GM23248 (cell line): Measurements from ENCODE around the gene C2orf66.

Experiments used
- EZH2 ChIP-seq: fragments of 200-600 bp; sonication (generic); IDR thresholded peaks from 2 replicates; pipeline ENCODE4 v1.6.1; 2018; ENCODE audit warnings: antibody characterized with exemption, mild to moderate bottlenecking; ENCODE audit not compliant: insufficient read depth, poor library complexity, severe bottlenecking
- EZH2phosphoT487 ChIP-seq: fragments of 200-600 bp; sonication (generic); IDR thresholded peaks from 2 replicates; pipeline ENCODE4 v1.6.1; 2018; ENCODE audit warnings: antibody characterized with exemption, moderate library complexity, mild to moderate bottlenecking, low read depth; ENCODE audit not compliant: insufficient read depth

DNA sequence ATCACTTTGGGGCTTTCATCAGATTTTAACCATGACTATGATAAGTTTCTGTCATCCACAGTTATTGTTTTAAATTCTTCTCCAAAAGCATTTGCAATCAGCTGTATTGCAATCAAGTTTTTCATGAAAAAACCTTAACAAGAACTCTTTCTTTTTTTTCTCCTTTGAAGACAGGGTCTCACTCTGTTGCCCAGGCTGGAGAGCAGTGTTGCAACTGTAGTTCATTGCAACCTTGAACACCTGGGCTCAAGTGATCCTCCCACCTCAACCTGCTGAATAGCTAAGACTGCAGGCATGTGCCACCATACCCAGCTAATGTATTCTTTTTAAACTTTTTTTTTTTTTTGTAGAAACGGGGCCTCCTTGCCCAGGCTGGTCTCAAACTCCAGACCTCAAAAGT is 45.5 kb upstream of the C2orf66 start:
- TF ChIP-seq EZH2 (no peak), EZH2phosphoT487 (no peak)
